Skin of body (tissue), 2 donors: Measurements from ENCODE around the gene LHX4. TPM values are rescaled to one million over a fixed set of nuclear protein-coding genes. Genes with fewer than 3 reads are reported as not detected.

Experiments used
- DNase-seq: peaks from one replicate; lab custom pipeline; 2025; lab: John Stamatoyannopoulos, UW
- total RNA-seq: library from RNA; depleted of rRNA; stranded (reverse); fragments of >200 nt; gene quantifications from one replicate; pipeline ENCODE4 v1.2.3, GENCODE V29; 2014

Gene LHX4
- total RNA-seq, 1 donor from 2014 or later = 0.10 TPM

- no peak for DNase-seq
Measured at GRCh38 chr1:180270530-180271271, 40.6 kb downstream of the LHX4 start.

DNA sequence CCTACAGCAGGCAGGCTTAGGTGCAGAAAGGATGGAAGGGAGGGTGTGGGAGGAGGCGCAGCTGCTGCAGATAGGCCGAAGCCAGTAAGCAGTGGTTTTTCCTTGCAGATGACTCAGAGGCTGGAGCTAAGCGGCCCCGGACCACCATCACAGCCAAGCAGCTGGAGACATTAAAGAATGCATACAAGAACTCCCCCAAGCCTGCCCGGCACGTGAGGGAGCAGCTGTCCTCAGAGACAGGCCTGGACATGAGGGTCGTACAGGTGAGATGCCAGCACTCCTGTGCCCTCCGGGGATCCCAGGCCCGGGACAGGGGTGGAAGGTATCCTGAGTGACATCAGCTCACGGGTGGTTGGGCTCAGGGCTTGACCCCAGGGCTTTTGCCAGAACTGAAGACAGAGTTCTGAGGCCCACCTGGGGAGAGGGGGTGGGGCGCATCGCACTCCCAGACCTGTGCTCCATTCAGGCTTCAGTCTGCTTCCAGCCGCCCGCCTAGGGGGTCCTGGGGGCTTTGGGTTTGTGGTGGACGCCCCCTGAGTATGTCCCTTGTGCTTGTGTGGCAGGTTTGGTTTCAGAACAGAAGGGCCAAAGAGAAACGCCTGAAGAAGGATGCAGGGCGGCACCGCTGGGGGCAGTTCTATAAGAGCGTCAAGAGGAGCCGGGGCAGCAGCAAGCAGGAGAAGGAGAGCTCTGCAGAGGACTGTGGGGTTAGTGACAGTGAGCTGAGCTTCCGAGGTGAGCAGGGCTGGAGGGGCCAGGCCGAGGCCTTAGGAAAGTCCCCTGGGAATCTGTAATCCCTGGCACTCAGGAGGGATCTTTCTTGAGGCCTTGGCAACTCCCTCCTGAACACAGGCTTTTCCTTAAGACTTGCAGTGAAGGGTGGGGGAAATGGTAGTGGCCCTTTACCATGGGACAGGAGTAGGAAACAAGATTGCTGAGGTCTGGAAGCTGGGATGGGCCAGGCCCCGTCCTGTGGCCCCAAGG is 41.5 kb downstream of the LHX4 start:
- no peak for DNase-seq

DNA sequence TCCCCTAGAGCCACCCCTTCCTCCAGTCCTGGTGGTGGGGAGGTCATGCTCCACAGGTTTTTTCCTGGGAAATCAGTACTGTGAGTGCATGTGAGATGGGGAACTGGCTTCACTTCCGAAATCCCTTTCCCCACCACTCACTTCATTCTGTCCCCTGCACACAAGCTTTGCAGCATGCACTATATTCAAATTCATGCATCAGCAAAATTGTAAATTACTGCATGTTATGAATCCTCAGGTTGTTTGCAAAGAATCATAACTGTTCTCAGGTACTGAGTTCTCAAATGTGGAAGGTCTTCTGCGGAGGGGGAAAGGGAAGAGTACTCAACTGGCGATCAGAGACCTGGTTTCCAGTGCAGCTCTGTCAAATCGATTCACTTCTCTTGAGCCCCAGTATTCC is 42.3 kb downstream of the LHX4 start:
- DNase-seq = no peak

- DNase-seq = no peak
Measured at GRCh38 chr1:180273066-180273465, 43.0 kb downstream of the LHX4 start.

DNA sequence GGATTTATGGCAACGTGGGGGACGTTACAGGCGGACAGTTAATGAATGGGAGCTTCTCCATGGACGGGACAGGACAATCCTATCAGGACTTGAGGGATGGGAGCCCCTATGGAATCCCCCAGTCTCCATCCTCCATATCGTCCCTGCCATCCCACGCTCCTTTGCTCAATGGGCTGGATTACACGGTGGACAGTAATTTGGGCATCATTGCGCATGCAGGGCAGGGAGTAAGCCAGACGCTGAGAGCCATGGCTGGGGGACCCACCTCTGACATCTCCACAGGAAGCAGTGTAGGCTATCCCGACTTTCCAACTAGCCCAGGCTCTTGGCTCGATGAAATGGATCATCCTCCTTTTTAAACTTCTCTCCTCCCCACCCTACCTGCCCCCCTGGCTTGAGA is 44.2 kb downstream of the LHX4 start:
- DNase-seq = no peak

DNA sequence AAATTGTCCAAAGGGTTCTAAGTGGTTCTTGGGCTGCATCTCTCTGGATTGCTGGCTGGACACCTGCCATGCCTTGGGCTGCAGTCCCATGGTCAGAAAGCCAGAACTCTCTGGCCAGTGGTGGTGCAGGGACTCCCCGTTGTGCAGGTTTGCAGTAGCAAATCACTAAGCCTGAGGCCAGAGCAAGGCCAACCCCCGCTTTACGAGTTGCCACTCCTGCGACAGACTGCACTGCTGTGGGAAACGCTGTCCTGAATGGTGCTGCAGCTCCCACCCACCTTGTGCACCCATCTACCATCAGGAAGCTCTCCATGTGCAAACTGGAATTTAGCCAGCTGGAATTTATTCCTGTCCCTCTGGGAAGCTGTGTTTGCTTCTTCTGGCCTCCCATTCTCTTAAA is 45.7 kb downstream of the LHX4 start:
- DNase-seq = no peak

GRCh38 chr1:180277476-180278193 is 47.6 kb downstream of the LHX4 start:
- no peak for DNase-seq

GRCh38 chr1:180278194-180278515 is 48.1 kb downstream of the LHX4 start:
- no peak for DNase-seq

- DNase-seq = no peak
Measured at GRCh38 chr1:180278596-180279395, 48.7 kb downstream of the LHX4 start.

DNA sequence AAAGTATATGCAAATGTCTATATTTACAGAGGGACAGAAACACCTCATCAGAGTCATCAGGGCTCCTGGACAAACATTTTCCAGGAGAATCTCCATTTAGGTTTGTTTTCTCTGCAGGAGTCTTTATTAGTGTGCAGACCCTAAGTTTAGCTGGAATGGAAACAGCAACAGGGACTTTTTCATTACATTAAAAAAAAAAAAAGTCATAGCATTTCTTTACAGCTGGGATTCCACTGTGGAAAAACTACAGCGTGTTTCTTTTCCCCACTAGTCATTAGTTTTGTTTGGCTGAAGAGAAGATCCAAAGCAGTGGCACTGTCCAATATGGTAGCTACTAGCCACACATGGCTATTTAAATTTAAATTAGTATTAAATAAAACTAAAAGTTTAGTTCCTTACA is 49.6 kb downstream of the LHX4 start:
- no peak for DNase-seq

DNA sequence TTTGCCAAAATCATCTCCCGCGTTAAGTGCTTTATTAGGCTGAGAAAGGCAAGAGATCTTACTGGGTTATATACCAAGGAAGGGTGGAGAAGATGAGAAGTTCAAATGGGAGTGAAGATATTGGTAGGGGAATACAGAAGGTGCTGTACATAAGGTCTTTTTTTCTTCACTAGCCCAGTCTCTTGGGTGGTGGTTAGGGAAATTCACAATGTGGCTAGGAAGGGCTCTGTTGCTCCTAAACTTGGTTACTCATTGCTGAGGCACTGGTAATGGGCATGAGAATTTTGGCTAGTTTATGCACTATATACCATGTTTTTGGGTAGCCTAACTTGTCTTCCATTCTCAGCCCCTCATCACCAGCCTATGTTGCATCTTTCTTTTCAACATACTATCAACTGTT is 50.6 kb downstream of the LHX4 start:
- DNase-seq = no peak

DNA sequence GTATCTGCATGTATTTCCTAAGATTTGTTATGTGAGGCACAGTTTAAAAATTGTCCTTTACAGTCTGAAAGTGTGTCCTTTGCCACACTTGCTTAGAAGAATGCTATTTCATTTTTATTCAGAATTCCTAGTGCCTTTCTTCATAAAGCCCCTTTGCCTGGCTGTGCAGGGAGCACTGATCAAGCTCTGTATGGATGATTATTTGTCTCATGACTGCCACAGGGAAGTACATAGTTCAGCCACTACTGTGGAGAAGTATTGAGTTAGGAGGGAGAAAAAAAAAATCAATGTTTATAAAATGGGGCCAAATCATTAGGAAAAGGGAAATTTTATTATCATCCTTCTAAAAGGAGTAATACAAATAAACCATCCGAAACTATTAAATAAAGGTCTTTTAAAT is 51.4 kb downstream of the LHX4 start:
- no peak for DNase-seq

- no peak for DNase-seq
Measured at GRCh38 chr1:180282401-180283044, 52.5 kb downstream of the LHX4 start.

GRCh38 chr1:180283098-180283497 is 53.0 kb downstream of the LHX4 start:
- DNase-seq = no peak

DNA sequence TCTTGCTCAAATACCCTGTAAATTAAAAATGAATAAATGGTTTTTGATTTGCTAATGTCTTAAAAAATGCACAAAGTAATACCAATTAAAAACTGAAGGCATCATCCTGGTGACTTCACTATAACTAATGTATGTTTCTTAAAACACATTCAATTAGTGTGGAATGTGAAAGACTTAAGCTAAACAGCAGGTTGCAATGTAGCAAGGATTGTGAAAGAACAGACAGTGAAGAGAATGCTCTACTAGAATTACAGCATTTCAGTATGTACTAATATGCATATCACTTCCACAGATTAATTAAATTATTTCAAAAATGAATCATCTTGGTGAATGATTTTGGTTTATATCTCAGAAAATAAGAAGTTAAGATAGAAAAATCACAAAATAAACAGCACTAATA is 56.4 kb downstream of the LHX4 start:
- no peak for DNase-seq

- no peak for DNase-seq
Measured at GRCh38 chr1:180287988-180288705, 58.1 kb downstream of the LHX4 start.

DNA sequence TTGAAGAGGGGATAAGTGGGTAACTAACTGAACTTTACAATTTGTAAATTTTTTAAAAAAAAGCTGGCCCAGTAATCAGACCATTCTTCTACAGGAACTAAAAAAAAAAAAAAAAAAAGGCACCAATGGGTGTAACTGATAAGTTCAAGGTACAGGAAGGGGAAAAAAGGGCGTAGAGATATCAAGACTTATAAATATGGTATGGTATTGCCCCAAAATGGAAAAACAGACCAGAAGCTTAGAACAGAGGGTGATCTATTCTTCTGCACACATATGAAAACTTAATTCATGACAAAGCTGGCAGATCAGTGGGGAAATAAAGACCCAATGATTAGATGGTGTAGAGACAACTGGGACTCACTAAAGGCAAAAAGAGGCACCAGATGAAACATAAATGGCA is 58.9 kb downstream of the LHX4 start:
- DNase-seq = no peak

DNA sequence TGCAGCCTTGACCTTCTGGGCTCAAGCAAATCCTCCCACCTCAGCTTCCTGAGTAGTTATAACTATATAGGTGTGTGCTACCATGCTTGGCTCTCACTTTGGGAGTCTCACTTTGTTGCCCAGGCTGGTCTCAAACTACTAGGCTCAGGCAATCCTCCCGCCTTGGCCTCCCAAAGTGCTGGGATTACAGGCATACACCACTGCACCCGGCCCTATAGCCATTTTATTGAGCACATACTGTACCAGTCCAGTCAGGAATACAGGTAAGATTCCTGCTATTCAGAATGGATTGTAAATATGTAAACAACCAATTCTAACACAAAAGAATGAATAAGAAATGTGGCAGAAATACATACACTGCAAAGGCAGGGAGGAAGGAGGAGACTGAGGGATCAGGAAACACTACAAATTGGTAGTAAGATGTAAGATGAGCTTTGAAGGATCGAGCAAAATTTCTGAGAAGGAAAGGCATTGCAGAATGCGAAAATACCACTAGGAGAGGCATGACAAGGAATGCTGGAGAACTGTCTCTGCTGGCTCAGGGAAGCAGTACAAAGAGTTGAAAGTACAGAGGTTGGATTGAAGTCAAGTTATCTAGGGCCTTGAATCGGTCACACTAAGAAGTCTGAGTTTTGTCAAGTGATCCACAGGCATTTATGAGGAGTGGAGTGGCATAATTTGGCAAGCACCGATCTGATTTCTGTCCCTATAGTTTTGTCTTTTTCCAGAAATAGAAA is 60.4 kb downstream of the LHX4 start:
- no peak for DNase-seq

DNA sequence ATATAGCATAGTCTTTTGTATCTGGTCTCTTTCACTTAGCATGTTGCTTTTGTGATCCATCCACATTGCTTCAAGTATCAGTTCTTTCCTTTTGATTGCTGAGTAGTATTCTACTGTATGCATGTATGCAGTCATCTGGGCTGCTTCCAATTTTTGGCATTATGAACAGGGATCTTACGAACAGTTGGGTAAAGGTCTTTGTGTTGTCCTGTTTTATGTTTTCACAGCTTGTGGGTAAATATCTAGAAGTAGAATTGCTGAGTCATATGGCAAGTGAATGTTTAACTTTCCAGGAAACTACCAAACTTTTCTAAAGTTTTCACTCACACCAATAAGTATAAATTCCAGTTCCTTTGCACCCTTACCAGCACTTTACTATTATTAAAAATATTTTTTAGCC is 60.9 kb downstream of the LHX4 start:
- no peak for DNase-seq
